Fibroblast of villous mesenchyme (primary cell): ENCODE data around the gene ADH6. TPM values are rescaled to one million over a fixed set of nuclear protein-coding genes. Genes with fewer than 3 reads are reported as not detected.
"Not testable (repeated sequence)": the region's sequence is repeated elsewhere in the genome, so short reads cannot be mapped to it uniquely, and the experiment has no call there.

Experiments
- DNase-seq: peaks from one replicate; pipeline ENCODE4 v3.0.0-alpha.2; 2010; ENCODE audit warnings: low read depth
- H3K4me3 ChIP-seq: 2 replicates; pipeline ENCODE4 v1.5.1; 2011; ENCODE audit warnings: low read depth, mild to moderate bottlenecking, low read length
- total RNA-seq: library from RNA; depleted of rRNA; stranded (reverse); fragments of >200 nt; gene quantifications from 2 replicates; pipeline ENCODE4 v1.2.3, GENCODE V29; 2012
- TF ChIP-seq, protein P1 (sequence below): IDR thresholded peaks from 2 replicates; pipeline ENCODE4 v1.5.1; 2012; ENCODE audit warnings: low read depth, mild to moderate bottlenecking, low read length; ENCODE audit not compliant: insufficient read depth

The ADH6 gene
- total RNA-seq: under 0.01 TPM in 1 of 2 replicates, not detected in the other

DNA sequence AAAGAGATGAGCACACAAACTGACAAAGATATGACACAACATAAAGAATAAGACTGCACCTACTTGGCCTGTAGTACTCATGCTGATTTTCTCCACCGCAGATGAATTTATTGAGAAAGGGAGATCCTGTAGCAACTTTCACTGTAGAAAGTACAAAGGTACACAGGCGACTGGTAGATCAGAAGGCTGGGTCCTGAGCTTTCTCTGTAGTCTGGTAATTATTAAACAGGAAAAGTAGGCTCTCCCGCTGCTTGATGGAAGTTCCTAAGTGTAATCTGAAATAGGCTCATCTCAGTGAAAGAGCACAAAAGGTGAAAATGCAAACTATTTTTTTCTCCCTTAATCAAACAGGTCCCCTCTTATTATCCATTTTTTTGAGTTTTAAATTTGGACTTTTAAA lies at the start of gene ADH6:
ADH6 (minus strand) TSS at position 175 of the 400 bp plus-strand sequence; CDS start at position 81, 94 bp downstream.
- DNase-seq: no peak
- TF ChIP-seq, protein P1, sequence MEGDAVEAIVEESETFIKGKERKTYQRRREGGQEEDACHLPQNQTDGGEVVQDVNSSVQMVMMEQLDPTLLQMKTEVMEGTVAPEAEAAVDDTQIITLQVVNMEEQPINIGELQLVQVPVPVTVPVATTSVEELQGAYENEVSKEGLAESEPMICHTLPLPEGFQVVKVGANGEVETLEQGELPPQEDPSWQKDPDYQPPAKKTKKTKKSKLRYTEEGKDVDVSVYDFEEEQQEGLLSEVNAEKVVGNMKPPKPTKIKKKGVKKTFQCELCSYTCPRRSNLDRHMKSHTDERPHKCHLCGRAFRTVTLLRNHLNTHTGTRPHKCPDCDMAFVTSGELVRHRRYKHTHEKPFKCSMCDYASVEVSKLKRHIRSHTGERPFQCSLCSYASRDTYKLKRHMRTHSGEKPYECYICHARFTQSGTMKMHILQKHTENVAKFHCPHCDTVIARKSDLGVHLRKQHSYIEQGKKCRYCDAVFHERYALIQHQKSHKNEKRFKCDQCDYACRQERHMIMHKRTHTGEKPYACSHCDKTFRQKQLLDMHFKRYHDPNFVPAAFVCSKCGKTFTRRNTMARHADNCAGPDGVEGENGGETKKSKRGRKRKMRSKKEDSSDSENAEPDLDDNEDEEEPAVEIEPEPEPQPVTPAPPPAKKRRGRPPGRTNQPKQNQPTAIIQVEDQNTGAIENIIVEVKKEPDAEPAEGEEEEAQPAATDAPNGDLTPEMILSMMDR: no peak

DNA sequence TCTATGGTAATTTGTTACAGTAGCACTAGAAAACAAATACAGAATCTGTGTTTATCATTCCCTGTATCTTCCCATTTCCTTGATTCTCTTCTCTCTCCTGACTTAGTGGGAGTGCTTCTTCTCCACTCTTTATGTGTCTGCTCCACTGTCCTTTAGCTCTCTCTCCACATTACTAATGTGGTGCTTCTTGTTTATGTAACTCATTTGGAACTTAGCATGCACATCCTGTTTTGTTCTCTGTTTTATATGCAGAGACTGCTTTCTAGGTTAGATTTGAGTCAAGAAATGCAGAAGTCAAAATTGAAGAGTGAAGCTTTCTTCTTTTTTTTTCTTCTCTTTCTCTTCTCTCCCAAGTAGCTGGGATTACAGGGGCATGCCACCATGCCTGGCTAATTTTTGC lies 45.9 kb upstream of the ADH6 start:
- no peak overlapping the region for H3K4me3 ChIP-seq
- TF ChIP-seq, protein P1: no peak
- peak; percentile 27 for DNase-seq

More for the DNA sequence above, at the start of gene ADH6:
- no peak within 1 kb of the TSS for H3K4me3 ChIP-seq

DNA sequence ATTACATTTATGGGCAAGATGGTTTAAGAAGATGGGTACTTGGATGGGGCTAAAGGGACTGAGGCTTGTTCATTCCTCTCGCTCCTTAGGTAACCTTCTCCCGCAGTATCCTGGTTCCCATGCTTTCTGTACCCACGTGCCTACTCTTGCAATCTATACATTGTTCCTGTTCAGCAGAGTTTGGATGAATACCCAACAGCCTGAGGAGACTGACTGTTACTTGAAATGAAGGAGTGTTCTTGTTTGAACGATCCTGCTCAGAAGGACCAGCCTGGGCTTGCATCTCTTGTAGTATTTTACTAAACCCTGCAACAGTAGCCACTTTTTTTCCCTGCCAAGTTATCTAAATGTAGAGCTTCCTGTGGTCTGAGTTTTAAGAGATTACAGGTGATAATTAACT lies 33.7 kb upstream of the ADH6 start:
- TF ChIP-seq, protein P1: no peak
- no peak overlapping the region for H3K4me3 ChIP-seq

DNA sequence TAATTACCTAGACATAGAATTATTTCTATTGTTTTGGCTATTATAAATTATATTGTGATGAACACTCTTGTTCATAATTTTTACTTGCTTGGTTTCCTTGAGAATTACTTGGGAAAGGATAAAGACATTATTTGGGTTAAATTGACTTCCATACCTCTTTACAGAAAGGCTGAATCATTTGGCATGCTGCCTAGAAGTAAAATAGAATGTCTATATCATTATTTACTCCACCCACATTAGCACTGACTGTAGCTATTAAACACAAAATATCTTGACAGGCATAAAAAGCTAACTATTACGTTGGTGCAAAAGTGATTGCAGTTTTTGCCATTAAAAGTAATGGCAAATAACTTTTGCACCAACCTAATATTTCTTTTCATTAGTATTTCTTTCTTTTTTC lies 29.7 kb upstream of the ADH6 start:
- no peak for DNase-seq
- H3K4me3 ChIP-seq: no peak overlapping the region
- TF ChIP-seq, protein P1: no peak

More for the DNA sequence above, 33.7 kb upstream of the ADH6 start:
- no peak for DNase-seq

DNA sequence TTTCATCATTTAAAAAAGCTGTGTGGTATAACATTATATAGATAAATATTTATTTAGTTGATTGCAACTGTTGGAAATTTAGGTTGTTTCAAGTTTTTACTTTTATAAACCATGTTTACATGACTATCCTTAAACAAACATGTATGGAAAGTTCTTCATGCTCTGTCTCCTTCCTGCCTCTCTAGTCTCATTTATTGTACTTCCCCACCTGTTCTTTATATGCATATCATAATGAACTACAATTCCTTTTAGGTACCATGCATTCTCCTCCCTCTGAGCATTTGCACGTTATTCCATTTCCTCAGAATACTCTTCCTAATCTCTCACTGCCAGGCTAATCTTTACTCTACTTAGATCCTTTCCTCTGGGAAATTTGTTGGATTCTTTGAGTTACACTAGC lies 16.9 kb upstream of the ADH6 start:
- H3K4me3 ChIP-seq: no peak overlapping the region
- TF ChIP-seq, protein P1: no peak
- DNase-seq: no peak

DNA sequence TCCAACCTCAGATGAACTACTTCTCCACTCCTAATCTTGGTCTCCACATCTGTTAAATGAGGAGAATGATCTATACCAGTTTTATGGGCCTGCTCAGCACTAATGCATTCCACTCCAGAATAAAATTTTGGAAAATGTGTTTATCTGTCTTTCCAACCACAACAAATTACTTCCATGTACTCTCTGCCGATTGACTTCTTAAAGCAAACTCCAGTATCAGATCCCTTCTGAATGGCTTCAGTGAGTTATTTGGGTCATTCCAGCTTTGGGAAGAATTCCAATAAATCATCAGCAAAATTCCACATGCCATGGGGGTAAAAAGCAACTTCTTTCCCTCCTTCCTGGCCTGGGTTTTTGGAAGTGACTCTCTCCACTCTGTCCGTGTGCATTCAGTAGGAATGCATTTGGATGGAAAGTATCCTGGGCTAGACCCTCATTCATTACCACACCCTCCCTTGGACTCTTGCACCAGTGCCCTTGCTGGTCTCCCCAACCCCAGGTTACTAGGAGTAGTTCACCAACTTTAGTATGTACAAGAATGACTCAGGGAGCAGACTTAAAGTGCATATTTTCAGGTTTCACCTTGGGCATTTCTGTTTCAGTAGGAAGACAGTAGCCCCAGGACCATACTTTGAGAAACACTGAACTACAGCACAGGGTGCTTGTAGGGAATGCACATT lies 15.4 kb upstream of the ADH6 start:
- no peak overlapping the region for H3K4me3 ChIP-seq
- peak; percentile 10 for DNase-seq
- TF ChIP-seq, protein P1: no peak

DNA sequence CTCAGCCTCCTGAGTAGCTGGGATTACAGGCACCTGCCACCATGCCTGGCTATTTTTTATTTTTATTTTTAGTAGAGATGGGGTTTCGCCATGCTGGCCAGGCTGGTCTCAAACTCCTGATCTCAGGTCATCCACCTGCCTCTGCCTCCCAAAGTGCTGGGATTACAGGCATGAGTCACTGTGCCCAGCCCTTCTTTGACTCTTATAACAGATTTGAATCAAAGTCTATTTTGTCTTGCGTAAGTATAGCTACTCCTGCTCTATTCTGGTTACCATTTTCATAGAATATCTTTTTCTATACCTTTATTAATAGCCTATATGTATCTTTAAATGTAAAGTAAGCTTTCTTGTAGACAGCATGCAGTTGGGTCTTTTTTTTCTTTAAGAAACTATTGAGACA lies 14.4 kb upstream of the ADH6 start:
- DNase-seq, H3K4me3 ChIP-seq: not testable (repeated sequence)

DNA sequence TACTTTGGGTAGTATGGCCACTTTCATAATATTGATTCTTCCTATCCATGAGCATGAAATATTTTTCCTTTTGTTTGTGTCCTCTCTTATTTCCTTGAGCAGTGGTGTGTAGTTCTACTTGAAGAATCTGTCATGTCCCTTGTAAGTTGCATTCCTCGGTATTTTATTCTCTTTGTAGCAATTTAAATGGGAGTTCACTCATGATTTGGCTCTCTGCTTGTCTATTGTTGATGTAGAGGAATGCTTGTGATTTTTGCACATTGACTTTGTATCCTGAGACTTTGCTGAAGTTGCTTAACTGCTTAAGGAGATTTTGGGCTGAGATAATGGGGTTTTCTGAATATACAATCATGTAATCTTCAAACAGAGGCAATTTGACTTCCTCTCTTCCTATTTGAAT lies 9.7 kb upstream of the ADH6 start:
- H3K4me3 ChIP-seq, DNase-seq: not testable (repeated sequence)

DNA sequence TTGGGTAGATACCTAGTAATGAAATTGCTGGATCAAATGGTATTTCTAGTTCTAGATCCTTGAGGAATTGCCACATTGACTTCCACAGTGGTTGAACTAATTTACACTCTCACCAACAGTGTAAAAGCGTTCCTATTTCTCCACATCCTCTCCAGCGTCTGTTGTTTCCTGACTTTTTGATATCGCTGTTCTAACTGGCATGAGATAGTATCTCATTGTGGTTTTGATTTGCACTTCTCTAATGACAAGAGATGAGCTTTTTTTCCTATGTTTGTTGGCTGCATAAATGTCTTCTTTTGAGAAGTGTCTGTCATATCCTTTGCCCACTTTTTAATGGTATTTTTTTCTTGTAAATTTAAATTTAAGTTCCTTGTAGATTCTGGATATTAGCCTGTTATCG lies 8.6 kb upstream of the ADH6 start:
- DNase-seq, H3K4me3 ChIP-seq: not testable (repeated sequence)
